GM13976 (cell line): ENCODE results near the gene ANO2.

Experiments
- DNase-seq: peaks from one replicate; pipeline ENCODE4 v3.0.0; 2012; ENCODE audit warnings: low spot score
- CTCF ChIP-seq: IDR thresholded peaks from 2 replicates; pipeline ENCODE4 v1.5.1; 2012; ENCODE audit warnings: borderline replicate concordance, mild to moderate bottlenecking; ENCODE audit not compliant: insufficient read depth; ENCODE audit errors: extremely low read depth, missing control alignments, control extremely low read depth
- in situ Hi-C: fragments of 300-500 bp; cut with MboI; formaldehyde crosslinking; loops from one replicate; pipeline ENCODE4 v1.12.0; 2022; ENCODE audit warnings: low sequenced_read_pairs, mixed read lengths, inconsistent platforms; ENCODE audit not compliant: unreplicated experiment

Gene ANO2

GRCh38 chr12:5535541-5535940 lies 409.5 kb downstream of the ANO2 start:
- in situ Hi-C loops = no loop called here
- no peak for TF ChIP-seq CTCF
- DNase-seq = no peak

- in situ Hi-C loops = no loop called here
These were observed 410.4 kb downstream of the ANO2 start for GRCh38 chr12:5534426-5535199.

GRCh38 chr12:5533368-5533767 lies 411.7 kb downstream of the ANO2 start:
- DNase-seq = no peak
- in situ Hi-C loops = no loop called here
- TF ChIP-seq CTCF = no peak

More at GRCh38 chr12:5534426-5535199, 410.4 kb downstream of the ANO2 start:
- no peak for TF ChIP-seq CTCF
- DNase-seq = no peak

GRCh38 chr12:5525783-5526367 lies 419.2 kb downstream of the ANO2 start:
- no peak for TF ChIP-seq CTCF
- in situ Hi-C loops = no loop called here
- no peak for DNase-seq

- no peak for TF ChIP-seq CTCF
- DNase-seq = no peak
- in situ Hi-C loops = no loop called here
These were observed 420.2 kb downstream of the ANO2 start for GRCh38 chr12:5524769-5525436.

GRCh38 chr12:5524116-5524768 lies 420.8 kb downstream of the ANO2 start:
- in situ Hi-C loops = no loop called here
- no peak for TF ChIP-seq CTCF
- DNase-seq = no peak
